Stimulated activated CD8-positive, alpha-beta memory T cell treated with anti-CD3 and anti-CD28 coated beads, Interleukin-4, amount 100 ng/mL, for 1 hour (primary cell): Measurements from ENCODE around the gene LIMS4.
"Not testable (repeated sequence)": the region's sequence is repeated elsewhere in the genome, so short reads cannot be mapped to it uniquely, and the experiment has no call there.

Source experiments
- DNase-seq, 2 donors: peaks; one replicate each; pipeline ENCODE4 v3.0.0-alpha.2; 2020; ENCODE audit warnings: low read depth in 2 of 2, low spot score in 1 of 2

LIMS4 gene

GRCh38 chr2:110450951-110451350 is 21.7 kb downstream of the LIMS4 start:
- DNase-seq, result not testable (repeated sequence)

GRCh38 chr2:110449127-110449947 is 23.3 kb downstream of the LIMS4 start:
- DNase-seq, result not testable (repeated sequence)

GRCh38 chr2:110446644-110447043 is 26.0 kb downstream of the LIMS4 start:
- DNase-seq, result not testable (repeated sequence)

GRCh38 chr2:110443305-110444005 is 29.2 kb downstream of the LIMS4 start:
- DNase-seq, result not testable (repeated sequence)

GRCh38 chr2:110441905-110442304 is 30.7 kb downstream of the LIMS4 start:
- DNase-seq, result not testable (repeated sequence)

- not testable (repeated sequence) for DNase-seq
Observed at GRCh38 chr2:110434565-110434964, 38.1 kb downstream of the LIMS4 start.

GRCh38 chr2:110425725-110426124 is 46.9 kb downstream of the LIMS4 start:
- not testable (repeated sequence) for DNase-seq

GRCh38 chr2:110424421-110424820 is 48.2 kb downstream of the LIMS4 start:
- DNase-seq, result not testable (repeated sequence)

- DNase-seq, result not testable (repeated sequence)
Observed at GRCh38 chr2:110423574-110423962, 49.0 kb downstream of the LIMS4 start.

- DNase-seq, result not testable (repeated sequence)
Observed at GRCh38 chr2:110422852-110423573, 49.6 kb downstream of the LIMS4 start.

GRCh38 chr2:110420641-110421354 is 51.8 kb downstream of the LIMS4 start:
- not testable (repeated sequence) for DNase-seq

GRCh38 chr2:110407142-110407541 is 65.5 kb downstream of the LIMS4 start:
- not testable (repeated sequence) for DNase-seq

GRCh38 chr2:110404988-110405387 is 67.6 kb downstream of the LIMS4 start:
- DNase-seq, result not testable (repeated sequence)

- not testable (repeated sequence) for DNase-seq
Observed at GRCh38 chr2:110404246-110404645, 68.4 kb downstream of the LIMS4 start.

- not testable (repeated sequence) for DNase-seq
Observed at GRCh38 chr2:110401001-110401618, 71.5 kb downstream of the LIMS4 start.

- not testable (repeated sequence) for DNase-seq
Observed at GRCh38 chr2:110399378-110399777, 73.2 kb downstream of the LIMS4 start.

GRCh38 chr2:110395990-110396389 is 76.6 kb downstream of the LIMS4 start:
- not testable (repeated sequence) for DNase-seq
